NCI-H345 (cell line): ENCODE data around the gene WDR44.
"Not testable (repeated sequence)": the region's sequence is repeated elsewhere in the genome, so short reads cannot be mapped to it uniquely, and the experiment has no call there.

Experiments
- DNase-seq: peaks from one replicate; lab custom pipeline; 2025; lab: John Stamatoyannopoulos, UW

The WDR44 gene

DNA sequence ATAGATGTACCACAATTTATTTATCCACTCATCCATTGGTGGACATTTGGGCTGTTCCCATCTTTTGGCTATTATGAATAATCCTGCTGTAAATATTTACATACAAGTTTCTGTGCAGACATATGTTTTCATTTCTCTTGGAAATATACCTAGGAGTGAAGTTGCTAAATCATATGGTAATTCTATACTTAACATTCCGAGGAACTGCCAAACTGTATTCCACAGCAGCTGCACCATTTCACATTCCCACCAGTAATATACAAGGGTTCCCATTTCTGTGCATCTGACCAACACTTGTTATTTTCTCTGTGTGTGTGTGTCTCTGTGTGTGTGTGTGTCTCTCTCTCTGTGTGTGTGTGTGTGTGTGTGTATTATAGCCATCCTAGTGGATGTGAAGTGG, 134.3 kb downstream of the WDR44 start:
- DNase-seq, result no peak

DNA sequence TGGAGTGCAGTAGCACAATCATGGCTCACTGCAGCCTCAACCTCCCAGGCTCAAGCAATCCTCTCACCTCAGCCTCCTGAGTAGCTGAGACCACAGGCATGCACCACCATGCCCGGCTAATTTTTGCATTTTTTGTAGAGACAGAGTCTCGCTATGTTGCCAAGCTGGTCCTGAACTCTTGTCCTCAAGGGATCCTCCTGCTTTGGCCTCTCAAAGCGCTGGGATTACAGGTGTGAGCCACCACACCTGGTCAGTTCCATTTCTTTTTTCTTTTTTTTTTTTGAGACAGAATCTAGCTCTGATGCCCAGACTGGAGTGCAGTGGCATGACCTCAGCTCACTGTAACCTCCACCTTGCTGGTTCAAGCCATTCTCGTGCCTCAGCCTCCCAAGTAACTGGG, 136.5 kb downstream of the WDR44 start:
- DNase-seq, result not testable (repeated sequence)

DNA sequence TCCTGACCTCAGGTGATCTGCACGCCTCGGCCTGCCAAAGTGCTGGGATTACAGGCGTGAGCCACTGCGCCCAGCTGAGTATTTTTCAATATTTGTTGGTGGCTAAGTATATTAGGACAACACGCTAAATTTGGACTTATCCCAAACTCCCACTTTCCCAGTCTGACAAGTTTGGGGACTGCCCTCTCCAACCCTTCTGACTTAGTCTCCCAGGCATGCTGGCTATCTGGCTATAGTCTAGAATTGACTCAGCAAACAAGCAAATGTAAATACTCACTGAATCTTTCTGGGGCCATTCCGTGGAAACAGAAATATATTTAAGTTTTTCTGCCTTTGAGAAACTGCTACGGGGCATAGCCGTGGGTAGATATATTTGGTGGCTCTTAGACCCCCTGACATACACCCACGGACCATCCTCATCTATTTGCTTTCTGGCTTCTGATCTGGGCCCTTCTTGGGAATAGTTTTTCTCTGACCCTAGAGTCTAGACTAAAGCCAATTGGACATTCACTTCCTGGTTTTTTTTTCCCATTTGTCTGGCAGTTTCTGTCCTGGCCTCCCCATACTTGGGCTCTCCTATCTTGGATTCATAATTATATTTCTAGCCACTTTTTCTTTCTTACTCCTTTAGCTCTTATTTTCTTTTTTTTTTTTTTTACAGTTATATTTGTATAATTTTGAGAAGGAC, 138.5 kb downstream of the WDR44 start:
- no peak for DNase-seq

DNA sequence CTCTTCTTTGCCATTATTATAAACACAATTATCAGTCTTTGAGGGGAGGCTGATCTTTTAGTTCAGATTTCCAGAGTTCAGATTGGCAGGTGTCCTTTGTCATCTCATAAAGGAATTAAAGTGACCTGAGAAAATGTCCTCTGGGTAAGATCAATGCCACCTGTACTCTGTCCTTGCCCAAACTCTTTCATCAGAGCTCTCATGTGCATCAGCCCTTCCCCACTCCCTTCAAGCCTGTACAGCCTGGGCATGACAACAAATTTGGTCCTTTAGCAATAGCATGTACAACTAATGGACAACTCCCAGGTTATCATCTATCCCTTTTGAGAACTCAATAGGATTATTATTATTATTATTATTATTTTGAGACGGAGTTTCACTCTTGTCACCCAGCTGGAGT, 140.8 kb downstream of the WDR44 start:
- DNase-seq, result not testable (repeated sequence)

DNA sequence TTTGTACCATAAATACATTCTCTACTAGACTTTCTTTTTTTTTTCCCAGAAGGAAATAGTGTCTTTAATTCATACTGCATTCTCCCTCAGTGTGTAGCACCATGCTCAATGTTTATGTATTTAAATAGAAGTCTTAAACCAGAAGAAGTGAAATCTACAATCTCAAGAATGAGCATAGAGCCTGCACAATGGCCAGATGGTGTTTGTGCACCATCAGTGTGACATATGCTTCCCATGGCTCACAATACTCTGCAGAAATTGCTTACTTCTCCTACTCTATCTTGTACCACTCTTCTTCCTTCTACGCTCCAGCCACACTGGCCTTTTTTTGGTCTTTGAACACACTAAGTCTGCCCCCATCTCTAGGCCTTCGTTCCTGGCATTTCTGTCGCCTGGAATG, 147.1 kb downstream of the WDR44 start:
- DNase-seq, result no peak

DNA sequence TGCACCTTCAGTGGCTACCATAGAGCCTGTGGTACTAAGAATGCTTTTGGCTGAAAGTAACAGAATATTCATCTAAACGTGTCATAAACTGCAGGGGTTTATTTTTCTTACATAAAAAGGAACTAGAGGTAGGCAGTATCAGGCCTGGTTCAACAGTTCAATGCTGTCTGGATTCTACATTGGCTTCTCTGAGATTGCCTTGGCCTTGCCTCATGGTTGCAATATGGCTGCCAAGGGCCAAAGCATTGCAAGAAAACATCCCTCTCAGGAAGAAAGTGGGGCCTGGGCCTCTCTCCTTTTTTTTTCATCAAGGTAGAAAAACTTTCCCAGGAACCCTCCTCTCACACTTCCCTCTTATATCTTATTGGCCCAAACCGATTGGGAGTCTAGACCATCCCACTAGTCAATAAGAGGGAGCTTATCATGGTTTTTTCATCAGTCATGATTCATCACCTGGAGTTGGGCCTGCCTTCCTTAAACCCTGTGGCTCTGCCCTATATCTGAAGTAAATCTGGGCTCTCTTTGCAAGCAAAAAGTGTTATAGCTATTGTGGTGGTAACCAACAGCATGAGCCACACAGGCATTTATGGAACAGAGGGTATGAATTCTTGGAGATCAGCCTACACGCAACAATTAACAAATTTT, 147.9 kb downstream of the WDR44 start:
- DNase-seq, result no peak

DNA sequence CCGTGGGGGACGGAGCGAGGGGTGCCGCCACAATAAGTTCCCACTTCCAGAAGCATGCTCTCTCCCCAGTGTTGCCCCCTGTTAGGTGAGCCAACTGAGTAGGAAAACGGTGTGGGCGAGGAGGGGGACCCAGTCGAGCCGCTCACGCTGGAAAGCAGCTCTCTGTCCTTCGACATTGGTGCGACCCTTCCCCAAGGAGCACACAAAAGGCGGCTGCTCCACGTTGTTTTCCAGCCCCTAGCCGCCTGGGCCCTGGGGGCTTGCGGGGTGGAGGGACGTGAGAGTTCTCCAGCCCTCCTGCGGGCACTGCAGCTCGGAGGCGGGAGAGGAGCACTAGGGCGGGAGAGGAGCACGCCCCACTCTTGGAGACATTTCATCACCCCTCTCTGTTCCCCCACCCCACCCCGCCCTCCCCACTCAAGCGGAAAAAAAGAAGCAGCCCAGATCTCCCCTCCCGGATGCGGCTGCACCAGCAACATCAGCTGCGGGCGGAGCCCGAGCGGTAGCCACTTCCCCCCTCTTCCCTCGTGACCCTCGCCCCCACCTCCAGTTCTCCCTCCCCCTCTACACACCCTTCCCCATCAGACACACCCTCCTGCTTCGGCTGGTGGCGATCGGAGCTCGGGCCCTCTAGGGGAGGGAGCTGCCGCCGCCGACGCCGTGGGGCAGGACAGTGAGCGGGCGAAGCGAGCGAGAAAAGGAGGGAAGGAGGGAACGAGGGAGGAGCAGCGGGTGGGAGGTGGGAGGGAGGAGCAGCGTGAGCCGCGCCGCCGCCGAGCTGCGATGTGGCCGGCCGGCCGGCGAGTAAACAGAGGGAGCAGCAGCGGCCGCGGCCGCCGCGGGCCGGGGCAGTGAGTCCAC, 149.4 kb downstream of the WDR44 start, which contains the start of gene DOCK11:
TSS of gene DOCK11 (plus strand) at position 755 of the 861 bp plus-strand sequence. CDS start 157 bp downstream, outside the sequence.
- peak; percentile 72 for DNase-seq

DNA sequence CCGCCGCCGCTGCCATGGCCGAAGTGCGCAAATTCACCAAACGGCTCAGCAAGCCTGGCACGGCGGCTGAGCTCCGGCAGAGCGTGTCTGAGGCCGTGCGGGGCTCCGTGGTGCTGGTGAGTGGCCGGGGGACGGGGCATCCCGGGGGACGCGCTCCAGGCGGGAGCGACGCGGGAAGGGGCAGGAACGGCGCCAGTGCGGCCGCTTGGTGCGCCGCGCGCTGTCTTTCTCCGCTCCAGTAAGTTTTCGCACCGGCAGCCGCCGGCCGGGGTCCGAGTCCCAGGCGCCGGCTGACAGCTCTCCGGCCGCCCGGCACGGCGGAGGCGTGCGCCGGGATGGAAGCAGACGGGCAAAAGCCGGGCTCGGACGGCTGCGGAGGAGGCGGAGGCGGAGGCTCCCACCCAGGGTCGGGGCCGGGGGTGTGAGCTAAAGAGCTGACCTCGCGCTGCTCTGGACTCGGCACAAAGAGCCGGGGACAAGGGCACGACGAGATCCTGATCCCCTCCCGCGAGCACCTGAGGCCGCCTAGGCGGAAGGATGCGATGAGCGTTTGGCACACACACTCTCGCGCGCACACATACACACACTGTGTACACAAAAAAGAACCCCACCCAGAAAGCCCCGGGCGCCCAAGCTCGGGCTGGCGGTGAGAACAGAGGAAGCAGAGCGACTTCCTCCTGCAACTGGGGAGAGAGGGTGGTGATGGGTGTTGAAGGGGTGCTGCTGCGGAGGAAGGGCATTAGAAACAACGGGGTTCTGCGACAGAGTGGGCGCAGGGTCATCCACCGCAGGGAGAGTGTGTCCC, 150.3 kb downstream of the WDR44 start:
- peak; percentile 52 for DNase-seq

DNA sequence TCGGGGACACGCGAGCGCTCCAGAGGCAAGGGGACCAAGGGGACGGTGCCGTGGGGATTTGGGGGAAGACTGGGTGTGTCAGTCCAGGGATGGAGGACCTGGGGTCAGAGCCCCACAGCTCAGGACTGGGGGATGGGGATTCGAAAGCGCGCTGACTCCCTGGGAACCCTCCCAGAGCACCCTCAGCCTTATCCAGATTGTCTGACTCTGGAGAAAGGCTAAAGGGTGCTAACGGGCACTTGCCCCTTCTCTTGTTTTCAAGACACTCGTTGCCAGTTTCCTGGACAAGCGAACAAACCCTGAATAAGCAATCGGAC, 150.8 kb downstream of the WDR44 start:
- DNase-seq, result no peak

DNA sequence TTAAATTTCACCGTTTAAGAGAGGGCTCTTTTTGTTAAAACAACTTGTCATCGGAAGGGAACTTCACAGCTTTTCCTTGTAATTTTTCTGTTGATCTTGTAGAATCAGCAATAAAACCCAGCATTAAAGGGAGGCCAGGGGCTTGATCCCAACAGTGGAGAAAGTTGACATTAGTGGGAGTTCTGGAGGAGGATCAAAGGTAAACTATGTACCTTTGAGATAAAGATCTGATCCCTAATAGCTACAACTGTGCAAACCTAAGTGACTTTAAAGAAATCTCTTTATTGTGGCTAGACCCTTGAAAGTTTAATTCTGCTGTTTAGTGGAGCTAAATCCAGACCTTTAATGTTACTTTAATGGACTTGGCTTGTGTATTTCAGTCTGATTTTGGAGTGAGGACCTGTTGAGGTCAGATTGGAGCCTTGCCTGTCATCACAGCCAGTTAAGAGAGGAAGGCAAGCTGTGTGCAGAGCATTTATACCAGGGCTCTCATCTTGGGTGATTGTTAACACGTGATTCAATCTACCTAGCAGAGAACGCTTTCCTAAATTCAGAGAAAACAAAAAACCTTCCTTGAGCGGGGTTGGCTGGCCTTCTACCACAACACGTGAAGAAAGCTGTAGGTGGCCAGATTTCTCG, 151.4 kb downstream of the WDR44 start:
- no peak for DNase-seq

DNA sequence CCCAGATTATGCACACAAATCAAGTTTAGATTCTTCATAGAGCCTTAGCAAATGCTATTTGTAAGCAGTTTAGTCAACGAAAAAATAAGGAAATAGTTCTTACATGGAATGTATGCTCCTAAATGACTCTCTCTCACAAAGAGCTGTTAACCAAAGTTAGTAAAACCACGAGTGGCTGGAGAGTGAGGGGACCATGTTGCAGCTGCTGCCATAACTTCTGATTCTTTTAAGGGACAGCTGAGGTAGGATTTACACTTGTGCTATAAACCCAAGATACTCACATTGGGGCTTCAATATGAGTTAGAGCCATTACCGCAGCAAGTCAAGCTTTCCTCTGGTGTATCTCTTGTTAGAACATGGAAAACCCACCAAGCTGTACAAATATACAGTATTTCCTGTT, 152.4 kb downstream of the WDR44 start:
- no peak for DNase-seq

DNA sequence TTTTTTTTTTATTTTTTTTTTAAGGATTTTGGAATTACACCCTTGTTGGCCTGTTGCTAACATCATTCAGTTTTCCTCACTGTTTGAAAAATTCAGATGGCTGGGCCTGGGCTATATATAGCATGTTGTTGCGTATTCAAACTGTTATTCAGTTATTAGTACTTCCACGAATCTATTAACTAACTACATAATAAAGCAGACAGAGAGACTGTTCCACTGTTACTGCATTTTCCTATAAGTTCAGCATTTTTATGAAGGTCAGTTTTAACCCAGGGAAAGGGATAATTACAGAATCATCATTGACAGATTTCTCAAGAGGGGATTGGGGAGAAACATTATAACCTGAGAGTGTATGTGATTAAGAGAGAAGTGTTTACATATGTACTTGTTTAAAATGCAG, 152.8 kb downstream of the WDR44 start:
- DNase-seq, result no peak

DNA sequence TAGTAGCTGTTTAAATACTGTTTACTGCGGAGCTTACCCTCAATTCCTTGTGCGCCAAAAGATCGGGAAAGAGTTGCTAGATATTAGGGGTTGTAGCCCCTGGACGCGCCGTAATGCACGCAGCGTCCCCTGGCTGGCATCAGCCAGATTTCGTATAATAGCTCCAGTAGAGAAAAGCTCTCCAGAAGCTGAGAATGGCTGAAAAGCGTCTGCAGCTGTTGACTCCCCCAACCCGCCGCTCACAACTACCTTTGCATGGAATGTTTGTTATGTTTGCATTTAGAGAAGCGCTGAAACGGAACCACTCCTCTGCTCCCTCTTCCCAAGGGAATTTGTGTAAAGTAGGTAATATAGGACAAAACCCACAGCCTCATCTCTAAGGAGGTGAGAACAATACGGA, 153.4 kb downstream of the WDR44 start:
- DNase-seq, result peak; percentile 70
